ENCODE results near the gene MIER2. TPM values are rescaled to one million over a fixed set of nuclear protein-coding genes. Genes with fewer than 3 reads are reported as not detected.

MIER2 gene
- total RNA-seq, 1 experiment from 2014 or later: 5.1 TPM

DNA sequence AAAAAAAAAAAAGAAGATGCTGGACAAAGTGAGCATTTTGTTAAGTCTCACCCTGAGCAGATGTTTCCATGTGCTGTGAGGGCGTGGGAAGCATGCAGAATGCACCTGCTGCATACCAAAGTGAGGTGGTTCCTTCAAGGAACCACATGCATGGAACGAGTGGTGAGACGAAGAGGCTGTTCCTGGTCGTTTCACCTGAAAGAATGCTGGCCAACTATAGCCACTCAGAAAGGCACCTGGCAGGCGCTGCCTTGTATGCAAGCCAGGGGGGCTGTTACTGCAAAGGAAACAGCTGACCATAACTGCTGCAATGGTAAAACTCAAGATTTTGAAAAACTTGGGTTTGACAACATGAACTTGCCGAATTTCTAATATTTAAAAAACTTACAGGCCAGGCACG lies 14.7 kb downstream of the MIER2 start:
- no peak for DNase-seq (ENCODE audit: low spot score)

DNA sequence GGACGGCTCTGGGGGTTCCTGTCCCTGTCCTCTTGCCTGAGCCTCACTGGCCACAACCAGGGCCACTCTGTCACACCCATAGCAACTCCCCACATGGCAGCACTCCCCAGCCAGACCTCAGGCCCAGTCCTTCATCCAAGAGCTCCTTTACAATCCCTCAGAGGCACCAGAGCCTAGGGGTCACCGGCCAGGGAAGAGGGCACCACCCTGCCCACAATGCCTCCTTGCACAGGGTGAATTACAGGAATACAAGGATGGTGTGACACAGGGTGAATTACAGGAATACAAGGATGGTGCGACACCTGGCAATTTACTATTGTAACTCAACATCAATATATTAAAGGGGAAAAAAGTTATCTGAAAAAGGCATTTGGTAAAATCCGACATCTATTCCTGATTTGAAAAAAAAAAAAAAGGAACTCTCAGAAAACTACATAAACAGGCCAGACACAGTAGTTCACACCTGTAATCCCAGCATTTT lies 16.5 kb downstream of the MIER2 start:
- no peak for DNase-seq (ENCODE audit: low spot score)

DNA sequence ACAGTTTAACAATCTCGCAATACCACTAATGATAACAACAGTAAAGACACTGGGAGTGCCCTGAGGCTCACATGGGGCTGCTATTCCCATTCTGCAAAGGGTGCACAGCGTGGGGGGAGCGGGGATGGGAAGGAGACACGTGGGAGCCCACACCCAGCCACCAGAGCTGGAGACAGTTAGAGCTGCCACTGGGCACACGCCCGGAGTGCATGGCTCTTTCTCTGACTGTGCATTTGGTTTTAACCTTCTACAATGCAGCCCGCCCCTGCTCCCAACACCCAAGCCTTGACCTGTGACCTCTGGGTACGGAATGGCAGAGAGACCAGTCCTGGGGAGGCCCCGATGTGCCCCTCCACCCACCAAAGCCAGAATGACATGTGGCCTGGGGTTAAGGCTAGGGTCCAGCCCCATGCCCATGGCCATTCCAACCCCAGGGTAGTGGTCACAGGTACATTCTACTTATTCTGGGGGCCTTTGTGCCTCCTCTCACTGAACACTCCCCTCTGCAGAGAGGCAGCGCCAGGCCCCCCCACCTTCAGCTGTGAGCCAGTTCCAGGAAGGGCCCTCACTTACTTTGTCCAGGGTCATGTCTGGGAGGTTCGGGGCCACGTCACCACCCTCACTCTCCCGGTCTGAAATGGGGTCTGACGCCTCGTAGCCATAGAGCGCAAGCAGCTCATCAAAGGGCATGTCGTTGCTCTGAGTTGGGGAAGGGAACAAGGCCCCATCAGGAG lies 17.1 kb downstream of the MIER2 start:
- no peak for DNase-seq (ENCODE audit: low spot score)

DNA sequence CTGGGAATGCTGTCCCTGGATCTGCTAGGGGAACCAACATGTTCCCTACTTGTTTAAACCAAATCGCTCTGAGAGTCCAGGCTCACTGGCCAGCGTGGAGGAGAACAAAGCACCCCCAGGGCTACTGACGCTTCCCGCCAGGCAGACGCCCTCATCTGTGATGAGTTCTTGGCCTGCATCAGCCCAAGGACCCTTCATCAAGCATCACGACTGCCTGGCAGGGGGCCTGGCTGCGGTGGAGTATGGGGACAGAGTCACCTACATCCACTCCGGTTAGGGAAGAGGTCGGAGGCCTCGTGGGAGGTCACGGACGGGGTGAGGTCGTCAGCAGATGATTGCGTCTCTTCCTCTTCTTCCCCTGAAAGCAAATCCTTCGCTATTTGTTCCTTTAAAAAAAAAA lies 17.7 kb downstream of the MIER2 start:
- no peak for DNase-seq (ENCODE audit: low spot score)

DNA sequence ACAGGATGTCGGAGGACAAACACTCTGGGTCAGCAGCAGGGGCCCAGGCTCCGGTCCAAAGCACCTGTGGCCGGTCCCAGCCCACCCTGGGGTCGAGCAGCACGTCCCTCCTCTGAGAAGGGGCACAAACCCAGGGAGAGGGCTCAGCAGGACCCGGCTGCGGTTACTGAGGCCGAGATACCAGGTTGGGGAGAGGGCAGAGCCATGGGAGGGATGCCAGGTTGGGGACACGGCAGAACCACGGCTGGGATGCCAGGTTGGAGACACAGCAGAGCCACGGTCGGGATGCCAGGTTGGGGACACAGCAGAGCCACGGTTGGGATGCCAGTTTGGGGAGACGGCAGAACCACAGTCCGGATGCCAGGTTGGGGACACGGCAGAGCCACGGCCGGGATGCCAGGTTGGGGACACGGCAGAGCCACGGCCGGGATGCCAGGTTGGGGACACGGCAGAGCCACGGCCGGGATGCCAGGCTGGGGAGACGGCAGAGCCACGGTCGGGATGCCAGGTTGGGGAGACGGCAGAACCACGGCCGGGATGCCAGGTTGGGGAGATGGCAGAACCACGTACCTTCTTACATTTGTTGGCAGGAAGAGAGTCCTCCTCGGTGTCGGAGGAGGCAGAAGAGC lies 18.5 kb downstream of the MIER2 start:
- no peak for DNase-seq (ENCODE audit: low spot score)

DNA sequence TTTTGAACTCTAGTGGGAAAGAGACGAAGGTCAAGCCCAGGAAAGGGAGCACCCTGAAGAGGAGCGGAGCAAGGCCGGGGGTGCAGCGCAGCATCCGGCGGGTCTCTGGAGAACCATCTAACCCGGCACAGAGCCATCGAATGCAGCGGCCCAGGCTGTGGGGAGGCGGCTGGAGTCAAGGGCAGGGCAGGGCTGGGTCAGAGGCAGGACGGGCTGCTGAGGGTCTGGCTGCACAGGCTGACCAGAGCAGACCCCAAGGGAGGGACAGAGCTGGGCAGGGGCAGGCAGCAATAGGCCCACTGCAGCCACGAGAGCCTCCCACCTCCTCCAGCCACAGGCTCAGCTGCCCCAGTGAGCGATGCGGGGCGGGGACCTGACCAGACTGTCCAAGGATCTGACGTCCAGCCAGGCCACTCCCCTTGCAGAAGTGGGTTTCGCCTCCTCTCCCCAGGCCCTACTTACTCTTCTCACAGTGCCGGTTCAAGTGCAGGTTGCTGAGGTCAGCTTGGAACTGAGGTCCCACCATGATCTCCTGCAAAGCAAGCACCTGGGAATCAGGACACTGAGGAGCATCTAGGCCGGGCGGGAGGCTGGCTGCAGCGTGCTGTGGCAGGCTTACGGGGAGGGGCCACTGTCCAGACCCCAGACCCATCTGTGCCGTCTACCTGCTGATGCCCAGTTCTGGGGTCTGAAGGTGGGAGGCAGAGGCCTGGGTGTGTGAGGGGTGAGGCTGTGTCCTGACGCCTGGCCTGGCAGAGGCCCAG lies 19.2 kb downstream of the MIER2 start:
- no peak for DNase-seq (ENCODE audit: low spot score)

DNA sequence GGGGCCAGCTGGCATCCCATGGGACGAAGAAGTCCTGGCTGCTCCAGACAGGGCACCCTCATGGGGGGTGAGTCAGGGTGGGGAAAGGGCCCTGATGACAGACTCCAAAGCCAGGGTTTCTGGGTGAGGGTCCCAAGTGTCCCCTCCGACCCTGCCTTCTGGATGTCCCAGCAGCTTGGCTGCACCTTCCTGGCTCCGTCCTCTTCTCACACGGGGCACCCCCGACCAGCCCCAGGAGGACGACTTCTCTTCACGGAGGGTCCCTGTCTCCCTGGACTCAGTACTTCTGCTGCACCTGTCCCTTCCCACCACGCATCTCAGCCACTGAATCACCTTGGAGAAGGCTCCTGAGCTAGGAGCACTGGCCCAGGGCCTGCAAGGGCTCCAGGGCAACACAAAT lies 19.9 kb downstream of the MIER2 start:
- no peak for DNase-seq (ENCODE audit: low spot score)

DNA sequence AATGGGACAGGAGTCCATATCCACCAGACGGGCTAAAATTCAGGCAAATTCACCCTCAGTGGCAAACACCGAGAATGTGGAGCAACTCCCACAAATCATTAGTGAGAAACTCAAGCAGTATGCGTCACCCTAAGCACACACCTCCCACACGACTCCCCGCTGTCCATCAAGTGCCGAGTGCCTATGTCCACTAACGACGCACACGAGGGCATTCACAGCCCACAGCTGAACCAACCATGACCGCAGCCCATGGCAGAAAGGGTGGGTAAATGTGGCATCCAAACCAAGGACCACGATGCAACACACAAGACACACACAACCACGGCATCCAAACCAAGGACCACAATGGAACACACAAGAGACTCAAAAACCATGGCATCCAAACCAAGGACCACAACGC lies 22.0 kb downstream of the MIER2 start:
- no peak for DNase-seq (ENCODE audit: low spot score)

DNA sequence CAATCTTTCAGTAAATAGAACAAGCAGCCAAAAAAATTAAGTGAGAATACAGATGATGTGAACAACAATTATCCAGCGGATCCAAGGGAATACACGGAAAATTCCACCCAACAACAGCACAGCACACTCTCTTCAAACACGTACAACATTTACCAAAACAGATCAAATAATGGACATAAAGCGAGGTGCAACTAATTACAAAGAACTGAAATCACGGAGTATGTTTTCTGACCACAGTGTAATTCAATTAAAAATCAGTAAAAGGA lies 26.2 kb downstream of the MIER2 start:
- DNase-seq (ENCODE audit: low spot score): no peak

DNA sequence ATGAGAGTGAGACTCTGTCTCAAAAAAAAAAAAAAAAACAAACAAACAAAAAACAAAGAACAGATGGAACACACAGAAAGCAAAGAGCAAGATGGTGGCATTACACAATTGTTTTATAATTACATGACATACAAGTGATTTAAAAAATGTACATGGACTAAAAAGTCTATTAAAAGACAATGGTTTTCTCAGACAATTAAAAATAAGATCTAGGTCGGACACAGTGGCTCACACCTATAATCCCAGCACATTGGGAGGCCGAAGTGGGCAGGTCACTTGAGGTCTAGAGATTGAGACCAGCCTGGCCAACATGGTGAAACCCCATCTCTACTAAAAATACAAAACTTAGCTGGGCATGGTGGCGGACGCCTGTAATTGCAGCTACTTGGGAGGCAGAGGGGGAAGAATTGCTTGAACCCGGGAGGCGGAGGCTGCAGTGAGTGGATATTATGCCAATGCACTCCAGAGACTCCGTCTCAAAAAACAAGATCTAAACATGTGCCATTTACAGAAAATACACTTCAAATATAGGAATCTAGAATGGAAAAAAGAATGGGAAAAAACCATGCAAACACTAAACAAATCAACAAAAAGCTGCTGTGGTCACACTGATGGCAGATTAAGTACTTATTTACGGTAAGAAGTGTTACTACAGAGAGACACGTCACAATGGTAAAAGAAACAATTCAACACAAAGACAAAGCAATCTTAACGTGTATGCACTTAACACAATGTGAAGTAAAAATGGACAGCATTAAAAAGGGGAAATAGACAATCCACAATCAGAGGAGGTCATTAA lies 26.7 kb downstream of the MIER2 start:
- DNase-seq (ENCODE audit: low spot score): no peak

DNA sequence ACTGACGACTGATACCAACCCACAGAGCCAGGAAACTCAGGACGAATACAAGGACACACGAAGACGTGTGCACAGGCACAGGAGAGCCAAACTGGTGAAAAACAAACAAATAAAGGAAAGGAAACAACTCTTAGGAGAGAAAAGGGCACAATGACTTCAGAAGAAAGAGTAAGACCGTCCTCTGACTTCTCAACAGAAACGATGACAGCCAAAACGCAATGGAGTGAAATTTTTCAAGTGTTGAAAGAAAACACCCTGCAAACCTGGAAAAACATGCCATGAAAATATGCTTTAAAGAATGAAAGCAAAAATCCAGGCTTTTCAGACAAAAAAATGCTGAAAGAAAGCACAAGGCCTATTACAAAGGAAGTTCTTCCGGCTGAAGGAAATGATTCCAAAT lies 28.8 kb downstream of the MIER2 start:
- DNase-seq (ENCODE audit: low spot score): no peak

DNA sequence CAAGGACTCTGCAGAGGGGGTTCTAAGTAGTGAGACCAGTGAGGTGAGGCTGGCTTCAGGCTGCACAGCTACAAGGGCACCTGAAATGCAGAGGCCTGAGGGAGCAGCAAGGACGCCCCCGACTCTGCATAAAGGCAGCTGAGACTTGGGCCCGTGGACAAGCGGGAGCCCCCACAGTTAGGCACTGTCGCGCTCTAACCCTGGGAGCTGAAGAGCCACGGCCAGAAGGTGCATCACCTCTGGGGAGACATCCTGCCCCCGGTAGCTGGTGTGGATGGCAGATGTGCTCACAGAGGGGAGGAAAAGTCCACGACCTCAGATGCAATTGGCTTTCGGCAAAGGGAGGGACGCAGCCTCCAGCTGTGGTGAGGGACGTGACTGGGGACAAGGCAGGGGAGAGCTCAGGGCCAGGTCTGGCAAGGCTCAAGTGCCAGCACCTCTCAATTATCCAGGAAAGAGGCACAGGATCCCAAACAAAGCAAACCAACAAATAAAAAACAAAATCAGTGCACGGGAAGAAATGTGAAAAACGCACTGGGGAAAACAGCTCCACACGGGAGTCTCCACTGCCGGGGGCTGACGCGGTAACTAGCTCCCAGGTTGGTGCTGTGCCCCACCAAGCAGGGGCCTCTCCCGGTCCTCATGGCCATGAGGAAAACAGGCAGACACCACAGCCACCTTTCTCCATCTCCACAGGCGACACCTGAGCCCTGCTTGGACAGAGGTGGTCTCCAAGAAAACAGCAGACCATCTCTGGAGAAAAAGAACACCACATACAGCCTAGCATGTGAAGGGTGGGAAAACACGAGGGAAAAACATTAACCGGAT lies 30.4 kb downstream of the MIER2 start:
- no peak for DNase-seq (ENCODE audit: low spot score)

DNA sequence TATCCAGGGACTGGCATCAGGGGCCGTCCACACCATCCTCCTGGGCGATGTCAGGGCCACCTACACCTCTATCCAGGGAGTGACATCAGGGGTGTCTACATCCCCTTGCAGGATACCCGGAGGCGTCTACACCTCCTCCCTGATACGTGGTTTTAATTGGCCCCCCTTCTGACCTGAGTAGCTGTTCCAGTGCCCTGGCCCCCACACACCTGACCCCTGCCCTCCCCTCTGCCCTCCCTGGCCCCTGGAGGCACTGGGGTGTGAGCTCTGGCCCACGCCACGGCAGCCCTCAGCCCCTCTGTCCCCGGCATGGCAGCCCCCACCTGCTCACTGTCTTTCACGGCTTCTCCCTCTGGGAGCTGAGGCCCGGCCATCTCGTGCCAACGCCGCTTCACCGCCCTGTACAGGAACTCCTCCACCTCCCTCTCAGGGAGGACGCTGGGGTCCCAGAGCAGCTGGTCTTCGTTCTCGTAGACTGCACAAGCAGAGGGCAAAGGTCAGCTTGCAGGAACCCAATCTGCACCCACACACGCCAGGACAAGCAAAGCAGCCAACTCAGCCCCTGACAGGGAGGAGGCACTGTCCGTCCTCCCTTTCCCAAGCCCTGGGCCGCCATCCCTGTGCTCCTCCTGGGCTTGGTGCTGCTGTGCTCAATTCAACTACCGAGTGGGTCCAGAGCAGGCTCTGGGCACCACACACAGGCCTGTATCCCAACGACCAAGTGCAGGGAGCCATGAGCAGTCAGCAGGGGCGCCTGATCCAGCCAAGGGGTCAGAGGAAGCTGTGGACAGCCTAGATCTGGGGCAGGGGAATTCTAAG lies 31.2 kb downstream of the MIER2 start:
- no peak for DNase-seq (ENCODE audit: low spot score)

DNA sequence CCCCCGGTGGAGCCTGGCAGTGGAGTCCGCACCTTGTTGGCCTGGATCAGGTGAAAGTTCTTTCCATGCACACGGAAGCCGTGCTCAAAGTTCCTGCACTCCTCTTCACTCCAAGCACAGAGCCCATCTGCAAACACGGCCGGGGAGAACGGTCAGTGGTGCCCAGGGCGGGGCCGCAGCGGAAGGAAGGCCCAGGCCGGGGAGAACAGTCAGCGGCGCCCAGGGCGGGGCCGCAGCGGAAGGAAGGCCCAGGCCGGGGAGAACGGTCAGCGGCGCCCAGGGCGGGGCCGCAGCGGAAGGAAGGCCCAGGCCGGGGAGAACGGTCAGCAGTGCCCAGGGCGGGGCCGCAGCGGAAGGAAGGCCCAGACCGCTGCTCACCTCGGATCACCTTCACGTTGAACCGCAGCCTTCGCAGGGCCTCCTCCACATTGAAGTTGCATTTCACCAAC lies 32.8 kb downstream of the MIER2 start:
- DNase-seq (ENCODE audit: low spot score): no peak

DNA sequence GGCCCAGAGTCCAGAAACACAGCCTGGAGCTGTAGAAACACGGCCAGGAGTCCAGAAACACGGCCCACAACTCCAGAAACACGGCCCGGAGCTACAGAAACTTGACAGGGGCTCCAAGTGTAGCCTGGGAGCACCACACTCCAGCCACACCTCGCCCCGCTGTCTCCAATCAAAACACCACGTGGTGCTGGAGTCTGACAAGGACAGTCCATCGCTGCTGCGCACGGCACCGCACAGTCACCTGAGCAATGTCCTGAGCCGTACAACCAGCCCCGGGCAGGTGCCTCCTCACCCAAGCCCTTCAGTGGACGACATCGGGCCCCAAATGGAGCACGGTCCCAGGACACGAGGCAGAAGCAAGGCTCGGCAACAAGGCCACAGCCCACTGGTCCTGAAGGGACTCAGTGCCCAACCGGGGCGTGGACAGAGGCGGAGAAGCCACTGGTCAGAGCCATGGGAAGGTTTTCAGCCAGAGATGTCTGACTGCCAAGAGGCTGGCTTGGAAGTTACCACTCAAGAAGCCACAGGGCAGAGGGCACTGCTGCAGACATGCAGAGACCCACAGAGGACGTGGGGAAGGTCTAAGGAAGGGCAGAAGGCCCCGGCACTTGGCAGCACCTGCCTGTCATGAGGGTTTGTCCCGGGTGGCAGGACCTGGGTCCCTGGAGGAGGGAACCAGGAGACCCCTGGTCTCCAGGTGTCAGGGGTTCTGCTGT lies 33.7 kb downstream of the MIER2 start:
- no peak for DNase-seq (ENCODE audit: low spot score)

DNA sequence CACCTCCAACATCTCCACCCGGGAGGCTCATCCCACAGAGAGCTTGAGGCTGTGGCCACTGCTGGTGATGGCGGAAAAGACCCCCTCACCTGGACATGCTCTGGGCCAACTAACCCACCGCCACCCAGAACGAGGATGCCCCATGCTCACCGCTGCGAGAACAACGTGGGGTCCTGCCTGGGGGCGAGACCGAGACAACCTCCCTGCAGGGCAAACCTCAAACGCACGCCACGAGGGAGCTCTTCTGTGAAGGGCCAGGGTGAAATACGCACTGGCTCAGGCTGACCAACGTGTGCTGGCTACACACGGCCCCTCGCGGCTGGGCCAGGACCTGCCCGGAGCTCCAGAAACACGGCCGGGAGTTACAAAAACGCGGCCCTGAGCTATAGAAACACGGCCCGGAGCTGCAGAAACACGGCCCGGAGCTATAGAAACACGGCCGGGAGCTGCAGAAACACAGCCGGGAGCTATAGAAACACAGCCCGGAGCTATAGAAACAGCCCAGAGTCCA lies 34.4 kb downstream of the MIER2 start:
- DNase-seq (ENCODE audit: low spot score): no peak

DNA sequence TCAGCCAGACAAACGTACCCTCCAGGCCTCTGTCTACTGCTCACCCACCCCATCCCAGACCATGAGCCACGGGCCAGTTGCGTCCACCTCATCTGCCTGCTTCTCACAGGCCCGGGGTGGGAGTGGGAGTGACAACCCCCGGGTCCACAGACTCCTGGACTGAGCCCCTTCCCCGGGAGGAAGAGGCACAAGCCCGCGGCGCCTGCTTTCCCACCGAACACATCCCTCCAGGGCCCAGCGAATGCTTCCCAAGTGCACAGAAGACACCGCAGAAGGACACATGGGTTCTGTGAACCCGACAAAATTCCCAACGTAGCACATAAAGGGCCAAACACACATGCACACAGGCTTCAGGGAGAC lies 35.4 kb downstream of the MIER2 start:
- DNase-seq (ENCODE audit: low spot score): no peak

DNA sequence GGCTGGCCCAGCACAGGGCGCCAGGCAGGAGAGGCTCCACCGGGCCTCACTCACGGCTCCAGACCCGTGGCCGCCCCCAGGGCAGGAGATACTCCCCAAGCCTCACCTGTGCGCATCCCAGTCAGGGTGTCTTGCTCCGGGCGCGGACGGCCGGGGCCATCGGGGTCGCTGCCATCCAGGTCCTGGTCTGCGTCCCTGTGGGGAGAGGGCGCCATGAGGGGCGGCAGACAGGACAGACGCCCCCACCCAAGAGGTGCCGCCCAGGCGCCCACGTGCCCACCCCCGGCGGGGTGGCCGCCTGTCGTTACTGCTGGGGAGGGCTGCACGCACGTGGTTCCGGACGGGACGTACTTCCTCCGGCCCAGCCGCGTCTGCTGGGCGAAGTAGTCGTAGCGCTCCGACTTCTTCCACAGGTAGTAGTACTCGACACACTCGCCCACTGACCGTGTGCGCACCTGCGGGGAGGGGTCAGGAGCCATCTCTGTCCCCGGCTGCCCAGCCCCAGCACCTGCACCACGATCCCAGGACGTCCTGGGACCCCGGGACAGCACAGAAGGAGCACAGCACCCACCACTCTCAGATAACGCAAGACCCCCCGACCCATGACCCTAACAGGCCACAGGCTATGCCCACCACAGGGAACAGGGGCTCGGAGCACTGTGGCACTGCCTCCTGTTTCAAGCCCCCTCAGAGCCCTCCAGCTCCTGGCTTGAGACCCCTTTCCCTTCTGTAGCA lies 36.0 kb downstream of the MIER2 start:
- DNase-seq (ENCODE audit: low spot score): no peak
